Measurements from ENCODE around the gene HNF1B. TPM values are rescaled to one million over a fixed set of nuclear protein-coding genes. Genes with fewer than 3 reads are reported as not detected.

Gene HNF1B
- total and polyA plus RNA-seq, 10 of the 15 experiments (the other 5 are each of a cell fraction or from before 2014, with no cell fraction given): 0.51 to 12.7 (median 1.9) TPM

DNA sequence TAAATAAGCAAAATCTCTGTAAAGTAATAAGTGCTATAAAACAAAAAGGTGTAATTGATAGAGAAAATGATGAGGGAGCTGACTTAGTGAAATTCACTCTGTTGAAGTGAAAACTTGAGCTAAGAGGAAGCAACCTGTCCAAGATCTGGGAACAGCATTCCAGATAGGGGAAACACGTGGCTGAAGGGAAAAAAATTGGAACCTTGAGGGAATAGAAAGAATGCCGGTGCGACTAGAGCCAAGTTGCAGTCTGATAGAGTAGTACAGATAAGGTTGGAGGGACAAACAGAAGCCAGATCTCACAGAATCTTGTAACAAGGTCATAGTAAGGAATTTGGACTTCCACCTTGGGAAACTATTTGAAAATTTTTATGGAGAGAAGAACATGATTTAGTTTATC is 101.0 kb downstream of the HNF1B start:
- Histone ChIP-seq H3K9ac (ENCODE audit: control insufficient read depth, insufficient read depth, low read length) (no peak overlapping the region), H2AFZ (ENCODE audit: control insufficient read depth, low read depth, low read length) (peak overlapping the region; percentile 84), H3K9me3 (replicated peaks; ENCODE audit: control insufficient read depth, insufficient read depth, low read length) (no peaks in the 10 kb centered on the region), H3K4me3 (peak overlapping the region; percentile 80; the same call in 1 of the 2 replicates), H3K27me3 (replicated peaks in 1 of 2; ENCODE audit: control insufficient read depth in 2 of 2, insufficient read depth in 2 of 2, low read length in 1 of 2) (no peaks in the 10 kb centered on the region; a peak in 1 of 4 replicates), H4K20me1 (ENCODE audit: control insufficient read depth, insufficient read depth) (no peaks in the 10 kb centered on the region), H3K27ac (ENCODE audit: control insufficient read depth, insufficient read depth) (no peak overlapping the region), H3K36me3 (ENCODE audit: control insufficient read depth in 2 of 2, insufficient read depth in 2 of 2, low read length in 1 of 2) (peaks cover 0 to 4% of the 10 kb centered on the region in 2 experiments; a peak in 1 of 4 replicates), H3K4me1 (ENCODE audit: control insufficient read depth, insufficient read depth, low read length) (no peaks in the 10 kb centered on the region), H3K4me2 (ENCODE audit: control insufficient read depth, insufficient read depth) (peak overlapping the region; percentile 69), H3K79me2 (ENCODE audit: control insufficient read depth, insufficient read depth, low read length) (peaks cover 19% of the 10 kb centered on the region)
- ATAC-seq (no peak), FAIRE-seq (no peak), DNase-seq (ENCODE audit: low read depth, low spot score) (no peak)
- in situ Hi-C loops (cut with MboI) (no loop called here), intact Hi-C loops (cut with micrococcal nuclease; ENCODE audit: unreplicated experiment) (loop anchor here (10.0 kb wide), 1 partner anchor 51 kb away; no protein-coding TSS in a partner anchor)
- TF ChIP-seq, protein P1, sequence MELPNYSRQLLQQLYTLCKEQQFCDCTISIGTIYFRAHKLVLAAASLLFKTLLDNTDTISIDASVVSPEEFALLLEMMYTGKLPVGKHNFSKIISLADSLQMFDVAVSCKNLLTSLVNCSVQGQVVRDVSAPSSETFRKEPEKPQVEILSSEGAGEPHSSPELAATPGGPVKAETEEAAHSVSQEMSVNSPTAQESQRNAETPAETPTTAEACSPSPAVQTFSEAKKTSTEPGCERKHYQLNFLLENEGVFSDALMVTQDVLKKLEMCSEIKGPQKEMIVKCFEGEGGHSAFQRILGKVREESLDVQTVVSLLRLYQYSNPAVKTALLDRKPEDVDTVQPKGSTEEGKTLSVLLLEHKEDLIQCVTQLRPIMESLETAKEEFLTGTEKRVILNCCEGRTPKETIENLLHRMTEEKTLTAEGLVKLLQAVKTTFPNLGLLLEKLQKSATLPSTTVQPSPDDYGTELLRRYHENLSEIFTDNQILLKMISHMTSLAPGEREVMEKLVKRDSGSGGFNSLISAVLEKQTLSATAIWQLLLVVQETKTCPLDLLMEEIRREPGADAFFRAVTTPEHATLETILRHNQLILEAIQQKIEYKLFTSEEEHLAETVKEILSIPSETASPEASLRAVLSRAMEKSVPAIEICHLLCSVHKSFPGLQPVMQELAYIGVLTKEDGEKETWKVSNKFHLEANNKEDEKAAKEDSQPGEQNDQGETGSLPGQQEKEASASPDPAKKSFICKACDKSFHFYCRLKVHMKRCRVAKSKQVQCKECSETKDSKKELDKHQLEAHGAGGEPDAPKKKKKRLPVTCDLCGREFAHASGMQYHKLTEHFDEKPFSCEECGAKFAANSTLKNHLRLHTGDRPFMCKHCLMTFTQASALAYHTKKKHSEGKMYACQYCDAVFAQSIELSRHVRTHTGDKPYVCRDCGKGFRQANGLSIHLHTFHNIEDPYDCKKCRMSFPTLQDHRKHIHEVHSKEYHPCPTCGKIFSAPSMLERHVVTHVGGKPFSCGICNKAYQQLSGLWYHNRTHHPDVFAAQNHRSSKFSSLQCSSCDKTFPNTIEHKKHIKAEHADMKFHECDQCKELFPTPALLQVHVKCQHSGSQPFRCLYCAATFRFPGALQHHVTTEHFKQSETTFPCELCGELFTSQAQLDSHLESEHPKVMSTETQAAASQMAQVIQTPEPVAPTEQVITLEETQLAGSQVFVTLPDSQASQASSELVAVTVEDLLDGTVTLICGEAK (IDR thresholded peaks at IDR 0.05; ENCODE audit: borderline replicate concordance): peak; percentile 33; the same call in 1 of the 2 replicates
- no peak for TF ChIP-seq GATAD2B (conservative IDR thresholded peaks at IDR 0.05; ENCODE audit: low read depth)
- CTCF ChIA-PET: interaction anchor here (0.7 to 4.8 kb wide), 8 partner anchors 107 to 172 kb away, joined by 3 to 17 read pairs (median 4); no protein-coding TSS in a partner anchor
- no TSS peak for BruUV-seq (replicated peaks)
- POLR2A ChIA-PET: interaction anchor here (0.7 kb wide), 1 partner anchor 208 kb away, joined by 3 read pairs; no protein-coding TSS in a partner anchor
- 84% methylated on average over 3 of the region's 3 CpGs for WGBS (ENCODE audit: insufficient coverage, insufficient replicate concordance, low lambda C conversion rate, missing lambda C conversion rate)
- RAD21 ChIA-PET (ENCODE audit: unreplicated experiment): interaction anchor here (1.4 kb wide), 1 partner anchor 35 kb away, joined by 4 read pairs; the partner anchor contains the start of gene SYNRG
- SMC1A ChIA-PET (ENCODE audit: uncharacterized antibody, unreplicated experiment): interaction anchor here (0.7 to 1.2 kb wide), 3 partner anchors 16 to 200 kb away, joined by 3 read pairs; no protein-coding TSS in a partner anchor
